ENCODE data around the gene TTC22. TPM values are rescaled to one million over a fixed set of nuclear protein-coding genes. Genes with fewer than 3 reads are reported as not detected.

Gene TTC22
- total RNA-seq, 1 experiment from 2014 or later: 3.0 TPM

DNA sequence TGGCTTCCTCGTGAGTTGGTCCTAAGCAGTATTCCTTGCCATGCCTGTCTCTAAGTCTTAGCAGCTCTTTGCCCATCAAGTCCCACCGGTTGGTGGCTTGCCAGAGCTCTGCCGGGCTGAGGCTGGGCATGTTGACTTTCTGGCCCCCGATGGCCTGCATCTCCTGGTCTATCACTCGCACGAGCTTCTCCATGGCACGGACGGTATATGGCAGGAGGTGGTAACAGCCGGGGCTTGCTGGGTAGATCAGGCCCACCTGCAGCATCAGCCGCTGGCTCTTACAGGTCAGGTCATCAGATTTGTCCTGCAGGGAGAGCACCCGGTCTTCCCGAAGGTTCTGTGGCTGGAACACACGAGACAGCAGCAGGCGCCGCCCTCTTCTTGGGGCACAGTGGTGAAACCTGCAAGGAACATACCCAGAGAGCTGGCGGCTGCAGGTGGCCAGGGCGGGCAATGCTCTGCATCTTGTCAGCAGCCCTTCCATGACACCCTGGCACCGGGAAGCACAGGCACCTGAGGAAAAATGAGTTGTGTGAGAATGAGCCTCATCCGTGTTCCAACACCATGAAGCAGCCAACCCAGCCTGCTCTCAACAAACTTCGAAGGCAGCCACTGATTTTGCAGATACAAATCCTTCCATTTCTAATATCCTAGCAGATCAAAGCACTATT is 42.3 kb downstream of the TTC22 start:
- H3K4me1 Mint-ChIP-seq (ENCODE audit: insufficient read depth, unreplicated experiment): peaks cover 8% of the 10 kb centered on the region
- TF ChIP-seq, protein P1, sequence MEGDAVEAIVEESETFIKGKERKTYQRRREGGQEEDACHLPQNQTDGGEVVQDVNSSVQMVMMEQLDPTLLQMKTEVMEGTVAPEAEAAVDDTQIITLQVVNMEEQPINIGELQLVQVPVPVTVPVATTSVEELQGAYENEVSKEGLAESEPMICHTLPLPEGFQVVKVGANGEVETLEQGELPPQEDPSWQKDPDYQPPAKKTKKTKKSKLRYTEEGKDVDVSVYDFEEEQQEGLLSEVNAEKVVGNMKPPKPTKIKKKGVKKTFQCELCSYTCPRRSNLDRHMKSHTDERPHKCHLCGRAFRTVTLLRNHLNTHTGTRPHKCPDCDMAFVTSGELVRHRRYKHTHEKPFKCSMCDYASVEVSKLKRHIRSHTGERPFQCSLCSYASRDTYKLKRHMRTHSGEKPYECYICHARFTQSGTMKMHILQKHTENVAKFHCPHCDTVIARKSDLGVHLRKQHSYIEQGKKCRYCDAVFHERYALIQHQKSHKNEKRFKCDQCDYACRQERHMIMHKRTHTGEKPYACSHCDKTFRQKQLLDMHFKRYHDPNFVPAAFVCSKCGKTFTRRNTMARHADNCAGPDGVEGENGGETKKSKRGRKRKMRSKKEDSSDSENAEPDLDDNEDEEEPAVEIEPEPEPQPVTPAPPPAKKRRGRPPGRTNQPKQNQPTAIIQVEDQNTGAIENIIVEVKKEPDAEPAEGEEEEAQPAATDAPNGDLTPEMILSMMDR (IDR thresholded peaks at IDR 0.05; ENCODE audit: unreplicated experiment): no peak
- CTCF ChIA-PET: interaction anchor here (0.6 to 1.4 kb wide), 3 partner anchors 43 to 192 kb away, joined by 4 read pairs; no protein-coding TSS in a partner anchor
- no peaks in the 10 kb centered on the region for H3K9me3 Mint-ChIP-seq (ENCODE audit: unreplicated experiment)
- H3K4me3 Mint-ChIP-seq (ENCODE audit: unreplicated experiment): no peak overlapping the region
- DNase-seq (ENCODE audit: unreplicated experiment): no peak
- no peak overlapping the region for H3K27ac Mint-ChIP-seq (ENCODE audit: low read depth, unreplicated experiment)
- no TSS peak for BruUV-seq (replicated peaks)
- H3K27me3 Mint-ChIP-seq (ENCODE audit: insufficient read depth, unreplicated experiment): no peaks in the 10 kb centered on the region
- intact Hi-C loops (cut with micrococcal nuclease): no loop called here
- POLR2A ChIA-PET: no interaction called here
- peaks cover 6% of the 10 kb centered on the region for H3K36me3 Mint-ChIP-seq (ENCODE audit: insufficient read depth, unreplicated experiment)

DNA sequence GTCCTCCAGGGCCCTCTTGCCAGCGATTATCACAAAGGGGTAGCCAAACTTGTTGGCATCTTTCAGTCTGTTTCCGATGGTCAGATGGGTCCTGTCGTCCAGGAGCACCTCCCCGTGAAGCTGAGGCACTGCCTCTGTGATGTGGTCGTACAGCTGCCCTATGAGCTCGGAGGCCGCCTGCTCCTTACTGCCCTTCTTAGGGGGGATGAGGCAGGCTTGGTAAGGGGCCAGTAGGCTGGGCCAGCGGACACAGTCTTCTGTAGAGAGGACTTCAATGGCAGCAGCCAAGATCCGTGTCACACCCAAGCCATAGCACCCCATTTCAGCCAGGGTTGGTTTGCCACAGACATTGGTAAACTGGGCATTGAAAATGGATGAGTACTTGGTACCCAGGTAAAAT is 43.3 kb downstream of the TTC22 start:
- H3K36me3 Mint-ChIP-seq (ENCODE audit: insufficient read depth, unreplicated experiment): peaks cover 6% of the 10 kb centered on the region
- H3K4me1 Mint-ChIP-seq (ENCODE audit: insufficient read depth, unreplicated experiment): peaks cover 3% of the 10 kb centered on the region
- no peak for DNase-seq (ENCODE audit: unreplicated experiment)
- TF ChIP-seq, protein P1 (IDR thresholded peaks at IDR 0.05; ENCODE audit: unreplicated experiment): no peak
- intact Hi-C loops (cut with micrococcal nuclease): no loop called here
- POLR2A ChIA-PET: no interaction called here
- CTCF ChIA-PET: interaction anchor here (0.6 to 0.8 kb wide), 3 partner anchors 71 to 193 kb away, joined by 4 read pairs; no protein-coding TSS in a partner anchor
- no peak overlapping the region for H3K4me3 Mint-ChIP-seq (ENCODE audit: unreplicated experiment)
- H3K9me3 Mint-ChIP-seq (ENCODE audit: unreplicated experiment): no peaks in the 10 kb centered on the region
- no peak overlapping the region for H3K27ac Mint-ChIP-seq (ENCODE audit: low read depth, unreplicated experiment)
- no peaks in the 10 kb centered on the region for H3K27me3 Mint-ChIP-seq (ENCODE audit: insufficient read depth, unreplicated experiment)
- BruUV-seq (replicated peaks): no TSS peak

DNA sequence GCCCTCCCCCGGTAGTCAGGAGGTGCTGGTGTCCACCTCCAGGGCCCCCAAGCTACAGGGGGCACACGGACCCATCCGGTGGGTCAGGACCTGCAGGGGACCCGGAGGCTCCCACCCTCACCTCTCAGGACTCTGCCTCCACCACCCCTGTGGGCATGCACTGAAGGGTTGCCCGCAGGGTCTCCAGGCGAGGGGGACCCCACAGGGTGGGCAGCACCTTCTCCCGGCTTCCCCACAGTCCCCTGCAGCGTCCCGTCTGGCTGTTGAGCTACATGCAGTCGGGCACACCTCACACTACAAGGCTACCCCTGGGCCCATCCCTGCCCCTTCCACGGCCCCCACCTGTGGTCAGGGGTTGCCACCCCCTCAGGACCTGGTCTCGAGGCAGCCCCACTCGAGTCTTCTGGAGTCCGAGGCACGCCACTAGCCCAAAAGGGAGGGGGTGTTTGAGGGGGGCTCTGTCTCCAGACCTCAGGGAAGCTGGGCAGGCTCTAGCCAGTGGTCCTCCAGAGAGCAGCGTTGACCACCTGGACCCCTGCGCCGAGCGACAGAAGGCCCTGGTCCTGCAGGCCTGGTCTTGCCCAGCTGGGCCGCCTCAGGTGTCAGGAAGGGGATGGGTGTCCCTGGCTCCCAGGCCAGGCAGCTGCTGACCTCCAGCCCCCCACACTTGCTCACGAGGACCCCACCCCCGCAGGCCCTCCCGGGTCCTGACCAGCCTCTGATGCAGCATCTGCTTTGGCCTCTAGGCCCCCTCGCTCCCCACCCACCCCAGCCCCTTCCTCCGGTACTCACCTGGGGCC is 46.4 kb downstream of the TTC22 start:
- no TSS peak for BruUV-seq (replicated peaks)
- Mint-ChIP-seq H3K36me3 (ENCODE audit: insufficient read depth, unreplicated experiment) (peaks cover 6% of the 10 kb centered on the region), H3K4me3 (ENCODE audit: unreplicated experiment) (no peak overlapping the region), H3K4me1 (ENCODE audit: insufficient read depth, unreplicated experiment) (no peaks in the 10 kb centered on the region), H3K27me3 (ENCODE audit: insufficient read depth, unreplicated experiment) (no peaks in the 10 kb centered on the region), H3K27ac (ENCODE audit: low read depth, unreplicated experiment) (no peak overlapping the region), H3K9me3 (ENCODE audit: unreplicated experiment) (no peaks in the 10 kb centered on the region)
- ChIA-PET CTCF (interaction anchor here (0.6 kb wide), 1 partner anchor 451 kb away, joined by 3 read pairs; no protein-coding TSS in a partner anchor), POLR2A (no interaction called here)
- TF ChIP-seq, protein P1 (IDR thresholded peaks at IDR 0.05; ENCODE audit: unreplicated experiment): no peak
- intact Hi-C loops (cut with micrococcal nuclease): no loop called here
- no peak for DNase-seq (ENCODE audit: unreplicated experiment)

DNA sequence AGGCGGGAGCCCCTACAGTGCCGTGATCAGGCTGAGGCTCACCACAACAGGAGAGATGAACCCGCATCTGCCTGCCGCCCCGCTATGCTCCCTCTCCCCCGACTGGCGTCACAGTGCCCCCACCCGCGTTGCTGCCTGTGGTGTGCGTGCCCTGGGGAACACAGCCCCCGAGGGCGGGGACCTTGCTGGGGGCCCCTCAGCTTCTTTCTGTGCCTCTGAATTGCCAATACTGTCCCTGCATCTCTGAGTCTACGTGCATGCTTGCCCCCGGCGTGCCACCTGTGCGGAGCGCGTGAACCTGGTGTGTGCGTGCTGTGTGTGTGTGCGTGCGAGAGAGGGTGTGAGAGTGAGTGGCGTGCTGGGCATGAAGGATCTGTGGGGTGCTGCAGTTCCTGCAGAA is 47.1 kb downstream of the TTC22 start:
- CTCF ChIA-PET: no interaction called here
- H3K4me3 Mint-ChIP-seq (ENCODE audit: unreplicated experiment): no peak overlapping the region
- no TSS peak for BruUV-seq (replicated peaks)
- H3K4me1 Mint-ChIP-seq (ENCODE audit: insufficient read depth, unreplicated experiment): no peaks in the 10 kb centered on the region
- no peaks in the 10 kb centered on the region for H3K27me3 Mint-ChIP-seq (ENCODE audit: insufficient read depth, unreplicated experiment)
- DNase-seq (ENCODE audit: unreplicated experiment): no peak
- no peaks in the 10 kb centered on the region for H3K9me3 Mint-ChIP-seq (ENCODE audit: unreplicated experiment)
- TF ChIP-seq, protein P1 (IDR thresholded peaks at IDR 0.05; ENCODE audit: unreplicated experiment): no peak
- POLR2A ChIA-PET: no interaction called here
- H3K27ac Mint-ChIP-seq (ENCODE audit: low read depth, unreplicated experiment): no peak overlapping the region
- intact Hi-C loops (cut with micrococcal nuclease): no loop called here
- peaks cover 6% of the 10 kb centered on the region for H3K36me3 Mint-ChIP-seq (ENCODE audit: insufficient read depth, unreplicated experiment)

Measured in MCF 10A (cell line).